Measurements from ENCODE around the gene PPP4R1.

DNA sequence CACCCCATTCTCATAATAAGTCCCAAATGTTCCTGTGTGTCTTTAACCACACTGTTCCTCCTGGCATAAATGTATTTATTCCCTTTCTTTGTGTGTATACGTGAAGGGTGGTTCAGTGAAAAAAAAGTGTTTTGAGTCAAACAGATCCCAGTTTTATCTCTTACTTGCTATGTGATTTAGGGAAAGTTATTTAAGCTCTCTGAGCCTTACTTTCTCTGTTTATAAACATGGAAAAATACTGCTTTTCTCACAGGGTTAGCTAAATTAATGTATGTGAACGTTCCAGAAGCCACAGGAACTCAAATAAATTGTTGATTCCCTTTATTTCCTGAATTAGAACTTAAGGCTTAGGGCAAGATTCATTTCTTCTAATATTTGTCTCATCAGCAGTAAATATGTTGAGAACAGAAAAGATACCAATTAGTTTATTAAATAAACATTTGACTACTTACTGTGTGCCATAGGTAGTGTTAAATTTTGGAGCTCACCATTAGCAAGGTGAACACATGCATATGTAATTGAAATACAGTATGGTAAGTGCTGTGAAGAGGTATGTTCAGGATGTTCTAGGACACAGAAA, 105.8 kb downstream of the PPP4R1 start:
- TF ChIP-seq, protein P1, sequence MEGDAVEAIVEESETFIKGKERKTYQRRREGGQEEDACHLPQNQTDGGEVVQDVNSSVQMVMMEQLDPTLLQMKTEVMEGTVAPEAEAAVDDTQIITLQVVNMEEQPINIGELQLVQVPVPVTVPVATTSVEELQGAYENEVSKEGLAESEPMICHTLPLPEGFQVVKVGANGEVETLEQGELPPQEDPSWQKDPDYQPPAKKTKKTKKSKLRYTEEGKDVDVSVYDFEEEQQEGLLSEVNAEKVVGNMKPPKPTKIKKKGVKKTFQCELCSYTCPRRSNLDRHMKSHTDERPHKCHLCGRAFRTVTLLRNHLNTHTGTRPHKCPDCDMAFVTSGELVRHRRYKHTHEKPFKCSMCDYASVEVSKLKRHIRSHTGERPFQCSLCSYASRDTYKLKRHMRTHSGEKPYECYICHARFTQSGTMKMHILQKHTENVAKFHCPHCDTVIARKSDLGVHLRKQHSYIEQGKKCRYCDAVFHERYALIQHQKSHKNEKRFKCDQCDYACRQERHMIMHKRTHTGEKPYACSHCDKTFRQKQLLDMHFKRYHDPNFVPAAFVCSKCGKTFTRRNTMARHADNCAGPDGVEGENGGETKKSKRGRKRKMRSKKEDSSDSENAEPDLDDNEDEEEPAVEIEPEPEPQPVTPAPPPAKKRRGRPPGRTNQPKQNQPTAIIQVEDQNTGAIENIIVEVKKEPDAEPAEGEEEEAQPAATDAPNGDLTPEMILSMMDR (conservative IDR thresholded peaks at IDR 0.05), result no peak
- no peak for TF ChIP-seq ZFX (IDR thresholded peaks at IDR 0.05)
